ENCODE results near the gene SLC35G3.

GRCh38 chr17:35185849-35186248, 8.3 kb downstream of the SLC35G3 start:
- TF ChIP-seq CTCF (IDR thresholded peaks at IDR 0.05; ENCODE audit: low read depth, low read length) (no peak), EZH2phosphoT487 (IDR thresholded peaks at IDR 0.05; ENCODE audit: low read depth) (no peak)
